Cortex of kidney (tissue), 1 donor: ENCODE results near the gene PIP4K2C.

ENCODE experiments used
- DNase-seq: peaks from one replicate; lab custom pipeline; 2025; lab: John Stamatoyannopoulos, UW

The PIP4K2C gene

DNA sequence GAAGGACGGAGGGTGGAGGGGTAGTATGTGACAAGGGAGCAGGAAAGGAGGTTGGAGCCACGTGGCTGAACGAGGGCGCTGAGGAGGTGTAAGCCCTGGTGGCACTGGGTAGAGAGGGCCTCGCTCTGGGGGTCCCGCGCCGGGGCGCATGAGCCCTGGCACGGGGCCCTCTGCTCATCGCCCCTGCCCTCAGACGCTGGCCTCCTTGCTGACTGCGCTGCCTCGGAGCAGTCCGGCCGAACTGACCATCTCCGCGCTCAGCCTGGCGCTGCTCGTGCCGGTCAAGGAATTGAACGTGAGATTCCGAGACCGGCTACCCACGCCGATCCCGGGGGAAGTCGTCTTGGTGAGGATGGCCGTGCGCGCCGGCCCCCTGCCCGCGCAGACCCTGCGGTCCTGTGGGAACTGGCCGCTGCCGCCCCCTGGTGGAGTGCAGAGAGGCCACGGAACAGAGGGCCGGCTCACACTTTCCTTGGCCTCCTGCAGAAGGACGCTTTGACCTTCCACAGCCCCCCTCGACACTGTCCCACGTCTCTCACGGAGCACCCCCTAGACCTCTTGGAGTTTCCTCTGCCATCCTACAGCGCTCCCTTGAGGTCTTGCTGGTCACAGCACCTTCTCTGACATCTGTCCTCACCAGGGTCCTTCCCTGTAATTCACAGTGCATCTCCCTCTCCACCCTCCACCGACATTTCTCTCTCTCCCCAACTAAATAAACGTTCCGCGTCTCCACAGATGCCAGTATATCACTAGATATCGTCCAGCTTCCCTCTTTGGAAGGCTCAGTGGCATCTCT lies 30.7 kb downstream of the PIP4K2C start:
- no peak for DNase-seq

DNA sequence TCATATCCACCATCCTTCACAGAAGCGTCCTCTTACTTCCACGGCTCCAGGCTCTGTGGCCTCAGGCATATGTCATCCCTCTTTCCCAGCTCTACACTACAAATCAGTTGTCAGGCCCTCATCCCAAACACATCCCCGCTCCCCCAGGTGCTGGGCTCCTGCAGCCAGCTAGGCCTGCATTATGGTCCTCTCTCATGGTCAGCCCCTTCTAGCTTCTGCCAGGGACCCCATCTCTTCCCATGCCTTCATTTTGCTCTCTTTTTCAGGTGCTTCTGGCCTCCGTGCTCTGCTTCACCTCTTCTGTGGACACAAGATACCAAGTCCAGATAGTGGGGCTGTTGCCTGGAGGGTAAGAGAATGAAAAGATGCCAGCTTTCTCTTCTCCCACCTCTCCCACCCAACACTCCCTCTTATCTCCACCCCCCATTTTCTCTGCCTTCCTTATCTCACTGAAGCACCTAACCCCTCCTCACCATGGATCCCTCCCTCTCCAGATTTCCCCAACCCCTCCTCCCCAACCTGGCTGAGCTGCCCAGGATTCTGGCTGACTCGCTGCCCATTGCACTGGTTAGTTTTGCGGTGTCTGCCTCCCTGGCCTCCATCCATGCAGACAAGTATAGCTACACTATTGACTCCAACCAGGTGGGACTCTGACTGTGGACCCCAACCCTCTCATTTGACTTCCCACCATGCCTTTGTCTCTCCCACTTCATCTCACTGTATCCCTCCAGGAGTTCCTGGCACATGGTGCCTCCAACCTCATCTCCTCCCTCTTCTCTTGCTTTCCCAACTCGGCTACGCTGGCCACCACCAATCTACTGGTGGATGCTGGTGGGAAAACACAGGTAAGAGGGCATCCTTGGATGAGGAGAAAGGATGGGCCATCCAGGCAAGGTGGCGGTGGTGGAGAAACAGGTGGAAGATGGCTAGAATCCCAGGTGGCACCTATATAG lies 31.6 kb downstream of the PIP4K2C start:
- DNase-seq: no peak

DNA sequence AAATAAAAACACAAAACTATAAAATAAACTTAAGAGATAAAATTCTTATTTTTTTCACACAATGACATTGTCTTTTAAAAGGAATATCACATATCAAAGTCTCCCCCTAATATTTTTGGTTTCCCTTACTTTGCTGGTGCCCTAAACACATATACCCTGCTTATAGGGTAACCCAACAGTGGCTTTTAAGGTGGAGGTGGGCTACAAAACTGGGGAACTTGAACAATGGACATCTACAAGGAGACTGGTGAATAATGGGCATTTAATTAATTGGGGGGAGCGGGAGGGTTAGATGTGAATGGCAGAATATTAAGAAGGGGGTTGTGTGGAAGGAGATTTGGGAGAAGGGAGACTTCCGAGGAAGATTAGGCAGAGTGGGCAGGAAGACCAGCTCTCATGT lies 32.4 kb downstream of the PIP4K2C start:
- no peak for DNase-seq

DNA sequence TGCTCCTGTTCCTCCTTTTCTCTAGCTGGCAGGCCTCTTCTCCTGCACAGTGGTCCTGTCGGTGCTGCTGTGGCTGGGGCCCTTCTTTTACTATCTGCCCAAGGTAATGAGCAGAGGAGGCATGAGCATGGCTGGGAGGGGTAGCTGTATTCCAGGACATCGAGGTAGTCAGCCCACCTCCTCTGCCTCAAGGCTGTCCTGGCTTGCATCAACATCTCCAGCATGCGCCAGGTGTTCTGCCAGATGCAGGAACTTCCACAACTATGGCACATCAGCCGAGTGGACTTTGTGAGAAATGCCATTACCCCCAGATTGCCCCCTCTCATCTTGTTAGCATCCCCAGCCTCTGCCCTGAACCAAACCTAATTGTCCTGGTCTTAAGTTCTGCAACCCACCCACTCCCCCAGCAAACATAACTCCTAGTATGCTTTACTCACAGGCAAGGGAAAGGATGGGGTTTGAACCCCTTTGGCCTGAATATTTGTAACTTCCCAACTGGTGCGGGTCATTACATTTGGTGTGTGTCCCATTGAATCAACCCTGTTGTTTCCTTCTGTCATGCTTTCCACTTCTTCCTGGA lies 32.9 kb downstream of the PIP4K2C start:
- DNase-seq: no peak

DNA sequence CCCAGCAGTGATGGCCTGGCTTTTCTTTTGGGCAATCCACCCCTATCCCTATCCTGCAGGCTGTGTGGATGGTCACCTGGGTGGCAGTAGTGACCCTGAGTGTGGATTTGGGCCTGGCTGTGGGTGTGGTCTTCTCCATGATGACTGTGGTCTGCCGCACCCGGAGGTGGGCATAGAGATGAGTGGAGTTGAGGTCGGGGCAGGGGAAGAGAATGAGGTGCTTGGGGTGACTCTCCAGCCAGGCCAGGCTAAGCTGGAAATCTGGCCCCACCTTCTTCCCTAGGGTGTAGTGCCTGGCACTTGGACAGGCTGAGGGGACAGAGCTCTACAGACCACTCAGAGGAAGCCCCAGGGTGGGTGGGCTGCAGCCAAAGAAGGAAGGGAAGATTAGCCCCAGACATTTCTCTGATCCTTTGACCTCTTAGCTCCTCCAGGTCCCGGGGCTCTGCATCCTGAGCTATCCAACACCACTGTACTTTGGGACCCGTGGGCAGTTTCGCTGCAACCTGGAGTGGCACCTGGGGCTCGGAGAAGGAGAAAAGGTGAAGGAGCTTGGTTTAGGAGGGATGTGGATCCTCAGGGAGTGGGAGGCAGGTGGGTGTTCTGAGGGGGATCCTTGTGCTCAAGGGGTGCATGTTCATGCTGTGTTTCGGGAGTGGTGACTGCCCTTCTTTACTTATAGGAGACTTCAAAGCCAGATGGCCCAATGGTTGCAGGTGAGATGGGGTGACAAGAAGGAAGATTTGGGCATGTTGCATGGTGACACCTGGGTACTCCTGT lies 33.6 kb downstream of the PIP4K2C start:
- no peak for DNase-seq

DNA sequence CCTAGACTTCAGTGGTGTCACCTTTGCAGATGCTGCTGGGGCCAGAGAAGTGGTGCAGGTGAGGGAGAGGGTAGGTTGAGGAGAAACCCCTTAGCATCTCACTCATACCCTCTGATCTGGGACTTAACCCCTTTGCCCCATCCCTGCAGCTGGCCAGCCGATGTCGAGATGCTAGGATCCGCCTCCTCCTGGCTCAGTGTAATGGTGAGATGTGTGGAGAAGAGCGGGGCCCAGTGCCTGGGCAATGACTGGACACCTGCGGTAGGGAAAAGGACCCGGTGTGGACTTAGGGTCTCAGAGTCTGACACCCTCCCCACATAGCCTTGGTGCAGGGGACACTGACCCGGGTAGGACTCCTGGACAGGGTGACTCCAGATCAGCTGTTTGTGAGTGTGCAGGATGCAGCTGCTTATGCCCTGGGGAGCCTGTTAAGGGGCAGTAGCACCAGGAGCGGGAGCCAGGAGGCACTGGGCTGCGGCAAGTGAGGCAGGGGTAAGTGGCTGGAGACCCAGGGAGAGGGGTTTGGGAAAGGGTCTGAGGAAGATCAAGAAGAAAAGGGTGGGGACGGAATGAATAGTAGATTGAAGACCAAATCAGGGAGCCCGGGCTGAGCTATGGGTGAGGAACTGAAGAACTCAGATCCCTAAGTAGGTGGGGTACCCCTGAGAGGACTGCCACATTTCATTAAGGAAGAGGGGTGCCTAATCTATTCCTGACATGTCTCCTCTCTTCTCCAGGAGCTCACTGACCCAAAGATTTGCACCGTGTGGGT lies 34.5 kb downstream of the PIP4K2C start:
- no peak for DNase-seq

DNA sequence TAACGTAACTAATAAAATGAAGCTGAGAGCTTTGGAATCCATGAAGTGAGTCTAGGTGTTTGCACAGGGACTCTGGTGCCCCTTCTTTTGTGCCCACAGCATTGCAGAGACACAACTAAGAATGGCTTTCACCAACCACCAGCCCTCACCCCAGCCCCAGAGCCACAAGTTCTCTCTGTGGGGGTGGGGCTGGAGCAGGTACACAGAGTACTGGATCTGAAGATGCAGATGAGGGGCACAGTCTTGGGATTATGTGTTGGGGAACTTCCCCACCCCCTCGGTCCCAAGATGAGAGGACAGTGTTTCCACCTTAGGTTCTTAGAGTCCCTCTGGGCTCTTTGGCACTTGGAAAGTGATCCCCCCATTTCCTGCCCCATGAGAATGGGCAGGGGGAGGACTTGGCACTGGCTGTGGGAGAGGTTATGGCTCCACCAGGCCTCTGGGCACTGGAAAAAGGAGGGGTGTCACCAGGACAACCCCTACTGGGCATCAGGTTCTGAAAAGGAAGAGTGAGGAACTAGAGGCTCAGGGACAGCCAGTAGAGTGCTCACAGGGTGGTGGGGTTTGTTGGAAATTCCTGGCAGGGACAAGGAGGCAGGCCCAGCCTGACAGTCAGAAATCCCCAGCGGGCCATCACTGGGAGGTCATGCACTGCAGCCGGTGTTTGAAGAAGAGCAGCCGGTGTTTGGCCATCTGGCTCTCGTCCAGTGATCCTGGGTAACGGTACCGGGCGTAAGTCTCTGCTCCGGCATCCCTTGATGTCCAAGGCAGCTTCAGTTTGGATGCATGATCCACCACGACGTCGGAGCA lies 35.3 kb downstream of the PIP4K2C start:
- no peak for DNase-seq

DNA sequence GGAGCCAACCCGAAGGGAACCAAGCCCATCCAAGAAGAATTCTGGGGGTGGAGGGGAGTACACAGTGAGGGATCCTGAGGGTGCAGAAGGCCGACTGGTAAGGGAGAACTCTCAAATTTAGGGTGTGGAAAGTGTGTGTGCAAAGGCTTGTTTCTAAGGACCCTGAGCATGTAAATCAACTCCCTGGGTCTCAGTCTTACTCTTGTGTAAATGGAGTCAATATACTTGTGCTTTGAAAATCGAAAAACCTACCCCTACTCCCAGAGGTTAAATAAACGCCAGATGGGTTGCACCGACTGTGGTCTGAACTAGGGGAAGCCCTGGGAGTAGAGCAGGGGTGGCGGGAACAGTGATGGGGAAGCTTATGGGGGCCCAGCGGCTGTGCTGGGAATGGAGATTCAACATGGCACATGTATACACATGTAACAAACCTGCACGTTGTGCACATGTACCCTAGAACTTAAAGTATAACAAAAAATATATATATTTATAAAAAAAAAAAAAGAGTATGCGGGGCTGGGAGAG lies 36.0 kb downstream of the PIP4K2C start:
- DNase-seq: no peak

DNA sequence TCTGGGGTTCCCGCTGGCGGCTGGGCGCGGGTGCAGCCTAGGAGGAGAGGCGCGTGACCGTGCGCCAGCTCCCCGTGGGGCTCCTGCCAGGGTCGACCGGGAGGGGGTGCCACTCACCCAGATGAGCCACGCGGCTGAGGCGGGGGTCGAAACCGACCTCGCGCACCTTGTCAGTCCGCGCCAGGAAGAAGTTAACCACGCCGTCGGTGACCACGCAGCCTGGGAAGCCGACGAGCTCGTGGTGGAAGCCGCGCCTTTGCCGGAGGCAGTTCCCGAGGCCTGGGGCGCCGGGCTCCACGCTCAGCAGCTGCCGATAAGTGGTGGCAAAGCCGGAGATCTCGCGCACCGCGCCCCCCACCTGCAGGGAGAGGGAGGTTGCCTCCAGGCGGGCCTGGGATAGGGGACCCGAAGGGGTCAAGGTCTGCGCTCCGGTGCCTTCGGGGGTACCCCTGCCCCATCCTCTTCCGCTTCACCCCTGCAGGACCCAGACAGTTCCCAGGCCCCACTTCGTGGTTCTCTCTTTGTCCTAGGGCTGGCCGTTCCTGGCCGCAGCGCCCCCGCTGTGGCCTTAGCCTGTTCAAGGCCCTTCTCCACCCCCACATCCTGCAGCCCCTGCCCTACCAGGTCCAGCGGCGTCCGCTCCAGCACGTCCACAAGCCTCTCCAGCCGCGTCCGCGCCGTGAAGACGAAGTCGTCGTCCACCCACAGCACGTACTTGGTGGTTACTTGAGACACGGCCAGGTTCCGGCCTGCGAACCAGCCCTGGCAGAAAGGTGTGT lies 36.7 kb downstream of the PIP4K2C start:
- no peak for DNase-seq

DNA sequence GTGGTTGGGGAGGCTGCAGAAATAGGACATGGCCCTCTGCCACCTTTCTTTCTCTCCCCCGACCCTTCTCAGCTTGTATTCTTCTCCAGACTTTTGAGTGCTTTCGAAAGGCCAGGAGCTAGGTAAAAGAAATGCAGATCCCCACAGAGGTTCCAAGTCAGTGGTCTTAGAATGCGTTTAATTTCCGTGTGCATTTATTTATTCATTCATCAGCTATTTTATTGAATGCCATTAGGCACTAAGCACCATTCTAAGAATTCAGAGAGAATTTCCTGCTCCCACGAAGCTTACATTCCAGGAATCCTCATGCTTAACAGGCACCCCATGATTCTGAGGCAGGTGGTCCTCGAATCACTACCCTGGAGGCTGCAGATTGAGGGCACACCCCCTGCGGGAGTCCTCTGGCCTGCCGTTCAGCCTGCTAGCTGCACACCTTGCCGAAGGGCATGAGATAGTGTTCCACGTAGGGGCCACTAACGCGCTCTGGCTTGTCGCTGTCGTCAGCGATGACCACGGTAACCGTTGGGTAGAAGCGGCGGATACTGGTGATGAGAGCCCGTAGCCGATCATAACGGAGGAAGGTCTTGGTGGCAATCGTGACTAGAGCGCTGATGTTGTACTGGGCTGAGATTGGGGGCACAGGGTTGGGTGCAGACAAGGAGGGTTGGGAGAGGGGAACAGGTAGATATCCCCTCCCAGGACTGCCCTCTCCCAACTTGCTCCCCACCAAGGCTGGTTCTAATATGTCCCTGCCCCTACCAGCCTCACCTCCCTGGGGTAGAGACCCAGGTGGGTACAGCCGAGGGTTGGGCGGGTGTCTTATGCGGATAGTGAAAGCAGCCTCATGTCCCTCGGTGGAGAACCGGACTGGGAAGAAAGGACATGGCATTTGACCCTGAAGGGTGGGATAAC lies 37.5 kb downstream of the PIP4K2C start:
- no peak for DNase-seq

DNA sequence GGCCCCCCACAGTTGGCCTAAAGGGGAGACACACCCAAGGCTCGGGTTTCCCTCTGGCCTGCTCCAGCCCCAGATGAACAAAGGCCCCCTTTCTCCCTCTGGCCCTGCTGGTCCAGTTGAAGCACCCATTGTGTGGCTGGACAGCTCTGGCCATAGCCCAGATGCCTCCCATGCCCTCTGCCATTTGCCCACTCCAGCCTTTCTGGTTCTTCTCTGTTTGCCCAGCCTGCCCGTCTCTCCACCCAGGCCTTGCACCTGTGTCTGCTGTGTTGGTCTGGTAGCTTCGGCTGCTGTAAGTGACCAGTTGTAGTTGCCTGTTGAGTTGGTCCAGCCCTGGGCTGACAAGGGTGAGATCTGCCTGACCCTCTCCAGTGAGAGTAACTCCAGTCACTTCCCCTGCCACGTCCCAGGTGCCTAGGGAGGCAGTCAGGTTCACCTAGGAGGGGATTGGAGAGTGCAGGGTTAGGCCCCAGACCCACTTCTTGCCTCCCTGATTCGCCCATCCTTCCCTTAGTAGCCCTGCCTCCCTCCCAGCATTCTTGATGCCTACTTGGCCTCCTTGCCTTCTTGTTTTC lies 39.0 kb downstream of the PIP4K2C start:
- no peak for DNase-seq

DNA sequence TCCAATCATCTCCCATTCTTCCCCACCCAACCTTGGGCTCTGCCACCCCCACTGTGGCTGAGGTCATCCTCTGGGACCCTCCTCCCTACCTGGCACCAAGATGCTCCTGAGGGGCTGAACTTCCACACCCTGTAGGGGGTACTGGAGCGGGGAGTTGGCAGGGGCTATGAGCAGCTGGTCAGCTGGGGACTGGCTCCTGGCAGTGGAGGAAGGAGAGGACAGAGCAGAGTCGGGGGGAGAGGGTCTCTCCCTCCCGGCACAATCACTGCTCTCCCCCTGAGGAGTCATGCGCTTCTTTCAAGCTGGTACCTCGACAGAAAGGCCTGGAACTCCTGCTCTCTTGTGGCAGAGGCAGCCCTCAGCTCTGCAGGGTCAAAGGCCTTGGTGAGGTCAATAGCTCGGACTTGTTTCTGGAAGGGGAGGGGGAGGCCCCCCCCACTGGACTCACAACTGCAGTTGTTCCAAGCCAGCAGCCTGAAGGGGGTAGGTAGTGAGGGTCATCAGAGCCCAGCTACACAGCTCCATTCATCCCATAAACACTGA lies 40.0 kb downstream of the PIP4K2C start:
- no peak for DNase-seq

DNA sequence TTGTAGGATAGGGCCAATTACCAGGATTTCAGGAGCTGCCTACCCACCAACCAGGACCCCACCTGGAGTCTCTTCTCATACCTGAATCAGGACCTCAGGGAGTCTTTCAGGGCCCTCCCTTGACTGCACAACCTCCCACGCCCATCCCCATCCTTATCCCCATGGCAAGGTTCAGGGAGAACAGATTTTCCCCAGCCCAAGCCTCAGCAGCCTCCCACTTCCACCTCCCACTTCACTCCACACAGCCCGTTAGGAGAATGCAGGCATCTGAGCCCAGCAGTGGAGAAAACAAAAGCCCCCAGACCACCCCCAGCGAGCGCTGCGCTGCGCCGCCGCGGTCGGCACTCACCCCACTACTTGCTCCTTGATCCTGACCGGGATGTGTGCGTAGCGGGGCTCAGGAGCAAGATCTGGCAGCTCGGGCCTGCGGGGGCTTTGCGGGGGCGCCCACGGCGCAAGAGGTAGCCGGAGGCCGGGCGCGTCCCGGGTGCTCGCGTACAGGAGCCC lies 40.6 kb downstream of the PIP4K2C start:
- DNase-seq: no peak

DNA sequence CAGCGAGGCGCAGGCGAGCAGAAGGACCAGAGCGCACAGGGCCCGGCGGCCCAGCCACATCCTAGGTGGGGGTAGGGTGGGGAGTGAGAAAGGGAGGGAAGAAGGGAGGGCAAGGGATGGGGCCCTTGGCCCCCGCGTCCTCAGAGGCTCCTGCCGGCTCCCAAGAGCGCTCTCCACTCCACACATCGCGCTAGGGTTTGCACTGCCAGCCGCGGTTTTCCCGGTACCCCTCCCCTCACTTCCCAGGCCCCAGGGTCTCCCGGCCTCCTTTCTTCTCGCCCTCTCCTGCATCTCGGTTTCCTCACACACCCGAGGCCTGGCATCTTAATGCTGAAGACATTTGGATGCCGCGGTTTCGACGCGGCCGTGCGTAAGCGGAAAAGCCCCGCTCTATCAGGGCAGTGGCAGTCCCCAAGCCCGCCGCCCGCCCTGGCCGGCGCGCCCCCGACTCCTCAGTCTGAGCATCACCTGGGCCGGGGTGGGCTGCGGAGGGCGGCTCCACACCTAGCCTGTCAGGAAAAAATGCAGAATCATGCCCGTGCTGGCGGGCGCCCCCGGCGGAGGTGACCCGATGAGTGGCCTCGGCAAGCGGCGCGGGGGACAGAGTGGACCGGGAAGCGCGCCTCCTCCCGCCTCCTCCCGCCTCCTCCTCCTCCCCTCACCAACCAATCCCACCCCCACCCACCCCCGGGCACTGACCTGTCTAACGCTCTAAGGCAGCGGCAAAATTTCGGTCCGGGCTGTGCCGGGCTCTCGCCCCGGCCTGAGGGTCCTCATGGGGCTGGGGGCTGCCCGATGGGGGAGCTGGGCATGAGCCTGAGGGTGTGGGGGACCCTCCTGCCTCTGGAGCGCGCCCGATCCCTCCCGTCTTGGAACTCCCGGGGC lies 41.3 kb downstream of the PIP4K2C start:
- no peak for DNase-seq

DNA sequence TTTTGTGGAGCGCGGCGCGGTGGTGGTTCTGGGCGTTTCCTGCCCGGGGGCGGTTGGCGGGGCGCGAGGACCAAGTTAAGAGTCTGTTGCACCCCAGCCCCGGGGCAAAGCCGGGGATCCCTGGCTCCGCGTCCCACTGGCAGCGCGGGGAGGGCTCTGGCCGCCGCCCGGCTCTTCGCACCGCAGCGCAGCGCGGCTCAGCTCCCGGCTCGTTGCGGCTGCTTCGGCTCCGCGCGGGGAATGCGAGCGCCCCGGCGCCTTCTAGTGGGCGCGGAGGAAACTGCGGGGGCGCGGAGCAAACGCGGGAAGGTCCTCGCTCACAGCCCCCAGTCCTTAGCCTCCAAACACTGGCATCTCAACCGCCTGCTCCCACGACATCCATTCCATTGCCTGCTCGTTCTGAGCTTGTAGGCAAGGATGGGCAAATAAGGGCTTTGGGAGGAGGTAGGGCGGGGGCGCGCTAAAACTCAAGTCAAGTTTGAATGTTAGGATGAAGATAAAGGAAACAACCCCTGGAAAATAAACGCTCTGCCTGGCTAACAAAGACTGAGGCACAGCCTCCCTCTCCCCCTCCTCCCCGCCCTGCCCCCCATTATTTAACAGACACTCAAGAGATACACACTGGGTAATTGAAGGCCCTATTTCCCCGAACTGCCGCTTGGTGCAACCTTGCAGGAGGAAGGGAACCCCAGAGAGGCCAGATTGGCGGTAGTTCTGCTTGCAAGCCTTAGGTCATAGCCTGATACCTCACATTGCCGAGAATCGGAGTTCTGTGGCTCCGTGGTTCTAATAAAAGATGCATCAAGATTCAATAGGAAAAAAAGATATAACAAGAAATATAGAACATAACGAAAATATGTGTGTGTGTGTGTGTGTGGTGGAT lies 42.2 kb downstream of the PIP4K2C start, which contains the start of gene B4GALNT1:
Gene B4GALNT1 (minus strand): TSS at position 244 of the 883 bp plus-strand sequence. CDS start 1,069 bp downstream, outside the sequence.
- DNase-seq: no peak
